RCC 7860 (cell line): Measurements from ENCODE around the gene AGAP3.
A peak's percentile ranks its signal among the peaks of the same experiment; 100 is the strongest.

Experiments used
- DNase-seq: peaks from one replicate; pipeline ENCODE4 v3.0.0-alpha.2; 2015; ENCODE audit warnings: low spot score
- FAIRE-seq: peaks from 2 replicates; lab custom pipeline; 2012; peaks lifted over from hg19 to GRCh38; lab: Jason Lieb, UNC

The AGAP3 gene

GRCh38 chr7:151057506-151057988 lies 28.7 kb upstream of the AGAP3 start, which contains the start of gene CDK5:
TSS of gene CDK5 (minus strand) at chr7:151057897. CDS start at chr7:151057848, 49 bp downstream.
- no peak for DNase-seq
- no peak for FAIRE-seq

DNA sequence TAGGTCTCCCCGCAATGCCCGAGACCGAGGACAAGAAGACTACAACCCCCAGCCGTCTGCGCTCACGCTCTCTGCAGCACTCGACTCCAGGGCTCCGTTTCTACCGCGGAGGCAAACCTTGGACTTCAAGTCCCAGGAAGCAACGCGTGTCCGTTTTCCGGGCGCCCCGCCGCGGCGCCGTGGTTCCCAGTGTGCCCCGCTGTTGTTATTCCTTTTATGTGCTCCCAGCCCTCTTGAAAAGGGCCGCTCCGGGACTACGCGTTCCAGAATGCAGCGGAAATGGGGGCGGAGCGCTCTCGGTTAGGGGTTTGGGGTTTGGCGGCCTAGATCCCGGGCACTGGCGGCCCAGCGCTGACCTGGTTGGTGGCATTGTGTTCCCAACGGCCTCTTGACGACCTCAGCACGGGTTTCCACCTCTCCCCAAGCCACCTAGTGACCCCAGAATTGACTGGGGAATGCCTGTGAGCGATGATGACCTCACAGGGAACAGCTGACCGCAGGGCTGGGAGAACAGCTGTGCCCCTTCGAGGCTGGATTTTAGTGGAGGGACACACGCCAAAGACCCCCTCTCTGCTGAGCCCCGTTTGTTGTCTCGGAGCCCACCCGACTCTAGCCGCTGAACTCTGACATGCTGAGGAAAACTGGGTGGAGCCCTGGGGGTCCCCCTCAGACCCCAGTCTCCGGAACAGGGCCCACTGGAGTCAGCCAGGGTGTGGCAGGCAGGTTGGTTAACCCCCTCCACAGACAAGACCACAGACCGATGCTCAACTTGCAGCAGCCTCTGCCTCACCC lies 28.1 kb upstream of the AGAP3 start:
- DNase-seq (peak; percentile 99), FAIRE-seq (peak; percentile 93)

- FAIRE-seq (no peak), DNase-seq (peak; percentile 5)
These were observed 27.4 kb upstream of the AGAP3 start for GRCh38 chr7:151058781-151059366.

DNA sequence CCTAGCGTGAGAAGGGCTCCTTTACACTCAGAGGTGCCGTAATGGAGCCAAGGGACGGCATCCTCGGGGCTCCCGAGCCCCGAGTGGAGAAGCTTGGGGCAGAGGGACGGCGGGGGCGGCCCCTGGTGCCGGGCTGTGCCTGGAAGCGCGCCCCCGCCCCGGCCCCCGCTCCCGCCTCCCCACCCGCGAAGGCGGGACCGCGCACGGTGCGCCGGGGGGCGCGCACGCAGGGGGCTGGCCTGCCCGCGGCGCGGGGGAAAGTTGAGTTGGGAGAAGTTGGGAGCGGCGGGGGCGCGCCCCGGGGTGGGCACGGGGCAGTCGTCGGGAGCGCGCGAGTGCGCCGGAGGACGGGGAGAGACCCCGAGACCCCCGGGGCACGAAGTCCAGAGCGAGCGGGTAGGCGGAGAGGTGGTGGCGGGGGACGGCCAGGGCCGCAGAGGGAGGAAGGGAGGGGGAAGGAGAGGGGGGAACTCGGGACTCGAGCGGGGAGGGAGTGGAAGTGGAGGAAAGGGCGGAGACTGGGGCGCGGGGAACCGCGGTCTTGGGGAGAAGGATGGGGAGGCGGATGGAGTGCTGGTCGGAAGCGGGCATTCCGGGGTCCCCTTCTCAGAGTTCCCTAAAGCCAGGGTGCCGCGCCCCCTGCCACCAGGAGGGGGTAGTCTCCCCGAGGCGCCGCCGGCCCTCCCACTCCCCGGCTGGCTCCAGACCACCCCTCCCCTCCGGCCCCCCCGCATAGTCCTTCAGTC lies 26.7 kb upstream of the AGAP3 start, which contains the start of gene SLC4A2:
SLC4A2 (plus strand) TSS at position 223 of the 746 bp plus-strand sequence. CDS start 2,399 bp downstream, outside the sequence.
- DNase-seq (peak; percentile 46), FAIRE-seq (no peak)

- DNase-seq (no peak), FAIRE-seq (no peak)
These were observed 26.2 kb upstream of the AGAP3 start for GRCh38 chr7:151060113-151060415.

DNA sequence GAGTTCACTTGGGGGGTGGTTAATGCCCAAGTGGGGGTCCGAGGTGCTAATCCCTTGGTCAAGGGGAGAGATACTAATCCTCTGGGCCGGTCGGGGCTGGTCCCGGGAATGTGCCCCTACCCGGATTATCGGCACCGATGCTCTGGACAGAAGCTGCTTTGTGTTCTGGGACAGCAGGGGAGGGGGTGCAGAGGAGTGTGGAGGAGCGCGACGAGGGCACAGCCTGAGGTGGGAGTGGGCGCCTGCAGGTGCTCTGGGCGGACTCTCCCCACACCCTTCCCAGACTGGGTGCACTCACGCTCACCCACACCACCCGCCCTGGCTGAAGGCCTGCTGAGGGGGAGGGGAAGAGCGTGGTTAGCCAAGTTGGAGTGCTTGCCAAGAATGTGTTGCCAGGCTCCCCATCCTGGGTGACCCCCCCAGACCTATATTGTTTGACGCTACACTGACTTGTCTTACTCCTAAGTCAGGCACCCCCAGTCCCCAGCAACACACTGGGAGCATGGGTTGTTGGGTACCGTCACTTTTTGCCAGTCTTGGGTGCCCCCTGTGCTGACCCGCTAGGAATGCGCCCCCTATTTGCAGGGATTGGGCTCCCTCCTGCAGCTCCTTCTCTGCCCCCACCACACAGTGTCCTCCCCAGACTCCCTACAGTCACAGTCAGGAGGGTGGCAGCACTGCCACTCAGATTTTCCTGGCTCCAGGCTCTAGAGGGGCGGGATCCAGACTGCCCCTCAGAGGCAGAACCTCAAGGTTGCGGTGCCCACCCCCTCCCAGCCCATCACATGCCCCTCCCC lies 25.7 kb upstream of the AGAP3 start:
- FAIRE-seq (peak; percentile 64), DNase-seq (peak; percentile 91)

- DNase-seq (no peak), FAIRE-seq (no peak)
These were observed 24.8 kb upstream of the AGAP3 start for GRCh38 chr7:151061213-151062110.

GRCh38 chr7:151062111-151062398 lies 24.2 kb upstream of the AGAP3 start:
- DNase-seq = no peak

GRCh38 chr7:151062399-151063211 lies 23.7 kb upstream of the AGAP3 start:
- peak; percentile 64 for FAIRE-seq
- DNase-seq = peak; percentile 96

More at GRCh38 chr7:151062111-151062398, 24.2 kb upstream of the AGAP3 start:
- FAIRE-seq = no peak

- no peak for FAIRE-seq
- peak; percentile 44 for DNase-seq
These were observed 23.1 kb upstream of the AGAP3 start for GRCh38 chr7:151063212-151063561.

DNA sequence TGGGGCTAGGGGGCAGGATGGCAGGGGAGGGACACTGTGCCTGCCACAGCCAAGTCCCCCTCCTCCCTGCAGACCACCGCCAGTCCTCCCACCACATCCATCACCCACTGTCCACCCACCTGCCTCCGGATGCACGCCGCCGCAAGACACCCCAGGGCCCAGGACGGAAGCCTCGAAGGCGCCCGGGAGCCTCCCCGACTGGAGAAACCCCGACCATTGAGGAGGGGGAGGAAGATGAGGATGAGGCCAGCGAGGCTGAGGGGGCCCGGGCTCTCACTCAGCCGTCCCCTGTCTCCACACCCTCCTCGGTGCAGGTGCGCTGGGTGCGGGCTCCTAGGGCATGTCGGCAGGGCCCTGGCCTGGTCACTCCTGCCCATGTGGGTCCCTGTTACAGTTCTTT lies 21.8 kb upstream of the AGAP3 start:
- DNase-seq (no peak), FAIRE-seq (no peak)

DNA sequence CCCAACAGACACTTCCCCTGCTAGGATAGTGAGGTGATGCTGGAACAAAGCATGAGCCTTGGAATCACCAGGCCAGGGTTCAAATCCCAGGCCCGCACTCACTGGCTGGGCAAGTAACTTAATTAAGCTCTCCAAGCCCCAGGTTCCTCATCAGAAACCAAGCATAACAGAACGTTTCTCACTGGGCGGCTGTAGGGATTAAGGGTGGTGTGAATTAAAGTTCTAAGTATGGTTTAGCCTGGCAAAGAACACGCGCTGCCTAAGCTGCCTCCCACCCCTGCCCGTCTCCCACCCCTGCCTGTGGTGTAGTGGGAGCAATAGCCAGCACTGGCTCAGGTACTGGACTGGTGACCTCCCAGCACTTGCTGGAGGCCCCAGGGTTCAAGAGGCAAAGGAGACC lies 21.3 kb upstream of the AGAP3 start:
- FAIRE-seq (no peak), DNase-seq (no peak)

DNA sequence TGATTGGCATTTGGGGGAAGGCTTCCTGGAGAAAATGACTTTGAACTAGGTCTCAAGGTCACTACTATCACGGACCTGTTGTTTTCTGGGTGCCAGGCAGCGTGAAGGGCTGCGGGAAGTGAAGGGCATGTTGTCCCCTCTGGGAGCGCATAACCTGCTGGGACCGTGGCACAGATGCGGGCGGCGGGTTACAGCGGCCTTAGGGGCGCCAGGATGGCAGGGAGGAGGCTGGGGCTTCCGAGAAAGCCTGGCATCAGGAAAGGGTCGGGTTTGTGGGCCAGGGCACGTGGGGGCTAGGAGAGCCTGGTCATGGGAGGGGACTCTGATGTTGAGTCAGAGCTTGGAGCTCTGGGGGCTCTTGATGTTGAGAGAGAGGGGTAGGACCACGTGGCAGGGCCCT lies 20.8 kb upstream of the AGAP3 start:
- DNase-seq (no peak), FAIRE-seq (no peak)

GRCh38 chr7:151066273-151066974 lies 19.9 kb upstream of the AGAP3 start:
- no peak for FAIRE-seq
- no peak for DNase-seq

DNA sequence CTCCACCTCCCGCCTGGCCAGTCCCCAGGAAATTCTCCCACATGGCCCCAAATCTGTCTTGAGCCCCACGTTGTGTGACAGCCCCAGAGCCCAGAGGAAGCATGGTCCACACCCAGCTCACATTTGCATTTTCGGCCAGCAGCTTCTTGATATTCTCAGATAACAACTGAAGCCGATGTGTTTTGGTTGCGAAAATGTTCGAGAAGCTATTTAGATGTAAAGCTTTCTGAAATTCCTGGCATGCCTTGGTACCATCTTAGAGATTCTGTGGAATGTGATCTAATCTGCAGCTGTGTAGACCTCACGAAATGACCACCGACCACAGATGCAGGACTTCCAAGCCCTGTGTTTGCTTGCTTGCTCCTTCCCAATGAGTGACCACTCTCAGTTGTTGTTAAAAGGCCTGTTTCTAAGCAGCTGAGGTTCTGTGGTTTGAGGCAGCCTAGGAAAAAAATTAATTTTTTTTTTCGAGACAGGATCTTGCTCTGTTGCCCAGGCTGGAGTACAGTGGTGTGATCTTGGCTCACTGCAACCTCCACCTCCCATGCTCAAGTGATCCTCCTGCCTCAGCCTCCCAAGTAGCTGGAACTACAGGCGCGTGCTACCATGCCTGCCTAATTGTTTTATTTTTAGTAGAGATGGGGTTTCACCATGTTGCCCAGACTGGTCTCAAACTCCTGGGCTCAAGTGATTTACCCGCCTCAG lies 18.1 kb upstream of the AGAP3 start:
- DNase-seq (no peak), FAIRE-seq (no peak)

GRCh38 chr7:151069841-151070573 lies 16.3 kb upstream of the AGAP3 start:
- FAIRE-seq (no peak), DNase-seq (no peak)

DNA sequence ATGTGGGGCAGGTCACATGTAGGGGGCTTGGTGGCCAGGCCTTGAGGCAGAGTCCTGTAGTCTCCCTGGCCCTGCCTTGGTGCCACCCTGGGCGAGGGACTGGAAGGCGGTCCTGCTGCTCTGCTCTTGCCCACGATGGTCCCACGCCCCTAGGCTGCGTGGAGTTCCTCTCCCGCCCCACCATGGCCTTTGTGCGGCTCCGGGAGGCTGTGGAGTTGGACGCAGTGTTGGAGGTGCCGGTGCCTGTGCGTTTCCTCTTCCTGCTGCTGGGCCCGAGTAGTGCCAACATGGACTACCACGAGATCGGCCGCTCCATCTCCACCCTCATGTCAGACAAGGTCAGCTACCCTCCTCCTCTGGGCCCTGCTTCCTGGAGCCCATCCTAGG lies 15.7 kb upstream of the AGAP3 start:
- FAIRE-seq (no peak), DNase-seq (no peak)
